GM06990 (cell line): Measurements from ENCODE around the gene AMOTL2.

ENCODE experiments used
- DNase-seq: peaks from one replicate; pipeline ENCODE4 v3.0.0-alpha.2; 2011; ENCODE audit not compliant: insufficient read length; ENCODE audit errors: extremely low read depth
- H3K27me3 ChIP-seq: replicated peaks from 2 replicates; pipeline ENCODE4 v1.6.0; 2011; ENCODE audit warnings: low read length; ENCODE audit not compliant: control insufficient read depth, insufficient read depth
- H3K36me3 ChIP-seq: 2 replicates; pipeline ENCODE4 v1.5.1; 2011; ENCODE audit warnings: low read length; ENCODE audit not compliant: control insufficient read depth, insufficient read depth
- H3K4me3 ChIP-seq: replicated peaks from 2 replicates; pipeline ENCODE4 v1.5.1; 2011; ENCODE audit warnings: low read depth, mild to moderate bottlenecking, control low read depth, low read length
- TF ChIP-seq, protein P1 (sequence below): IDR thresholded peaks from 2 replicates; pipeline ENCODE4 v1.5.1; 2011; ENCODE audit warnings: low read length, control low read depth, mild to moderate bottlenecking, inconsistent platforms; ENCODE audit not compliant: insufficient read depth, poor library complexity, severe bottlenecking

The AMOTL2 gene

GRCh38 chr3:134407239-134407625 is 33.0 kb upstream of the AMOTL2 start:
- Histone ChIP-seq H3K36me3 (no peaks in the 10 kb centered on the region), H3K27me3 (no peaks in the 10 kb centered on the region; the same call in none of the 2 replicates), H3K4me3 (no peak overlapping the region)
- no peak for DNase-seq
- TF ChIP-seq, protein P1, sequence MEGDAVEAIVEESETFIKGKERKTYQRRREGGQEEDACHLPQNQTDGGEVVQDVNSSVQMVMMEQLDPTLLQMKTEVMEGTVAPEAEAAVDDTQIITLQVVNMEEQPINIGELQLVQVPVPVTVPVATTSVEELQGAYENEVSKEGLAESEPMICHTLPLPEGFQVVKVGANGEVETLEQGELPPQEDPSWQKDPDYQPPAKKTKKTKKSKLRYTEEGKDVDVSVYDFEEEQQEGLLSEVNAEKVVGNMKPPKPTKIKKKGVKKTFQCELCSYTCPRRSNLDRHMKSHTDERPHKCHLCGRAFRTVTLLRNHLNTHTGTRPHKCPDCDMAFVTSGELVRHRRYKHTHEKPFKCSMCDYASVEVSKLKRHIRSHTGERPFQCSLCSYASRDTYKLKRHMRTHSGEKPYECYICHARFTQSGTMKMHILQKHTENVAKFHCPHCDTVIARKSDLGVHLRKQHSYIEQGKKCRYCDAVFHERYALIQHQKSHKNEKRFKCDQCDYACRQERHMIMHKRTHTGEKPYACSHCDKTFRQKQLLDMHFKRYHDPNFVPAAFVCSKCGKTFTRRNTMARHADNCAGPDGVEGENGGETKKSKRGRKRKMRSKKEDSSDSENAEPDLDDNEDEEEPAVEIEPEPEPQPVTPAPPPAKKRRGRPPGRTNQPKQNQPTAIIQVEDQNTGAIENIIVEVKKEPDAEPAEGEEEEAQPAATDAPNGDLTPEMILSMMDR, result no peak

DNA sequence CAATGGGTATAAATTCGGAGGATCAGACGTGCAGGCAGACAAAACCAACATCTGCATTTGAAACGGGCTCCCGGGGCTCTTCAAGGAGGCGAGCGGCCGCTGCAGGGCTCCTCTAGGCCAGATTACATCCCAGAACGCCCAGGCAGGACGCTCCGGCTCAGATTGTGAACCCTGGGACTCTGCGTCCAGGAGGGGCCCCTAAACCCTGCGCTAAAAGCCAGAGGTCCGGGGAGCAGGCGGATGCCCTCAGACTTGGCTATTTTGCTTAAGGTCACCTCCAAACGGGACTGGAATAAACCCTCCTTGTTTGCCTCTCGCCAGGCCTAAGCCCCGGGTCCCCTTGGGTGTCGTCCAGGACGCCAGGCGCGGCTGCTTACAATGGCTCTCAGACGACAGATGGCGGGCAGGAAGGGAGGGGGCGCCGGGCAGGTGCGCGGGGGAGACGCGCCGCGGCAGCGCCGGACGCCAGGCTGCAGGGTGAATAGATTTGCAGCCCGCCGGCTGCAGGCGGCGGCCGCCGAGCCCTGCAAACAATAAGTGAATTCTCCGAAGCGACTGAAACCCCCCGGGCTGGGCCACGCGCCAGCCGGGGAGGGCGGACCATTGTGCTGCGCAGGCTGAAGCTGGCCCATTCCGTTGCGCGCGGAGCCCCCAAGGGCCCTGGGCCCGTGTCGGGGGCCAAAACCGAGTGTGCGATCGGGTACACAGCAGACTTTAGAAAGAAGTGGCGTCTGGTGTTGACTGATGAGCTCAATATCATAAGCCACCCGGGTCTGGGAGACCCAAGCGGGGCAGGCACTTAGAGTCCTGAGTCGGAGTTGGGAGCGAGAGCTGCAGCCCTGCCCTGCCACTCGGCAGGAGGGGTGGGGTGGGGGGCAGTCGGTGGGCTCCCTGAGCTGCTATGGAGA is 32.3 kb upstream of the AMOTL2 start:
- TF ChIP-seq, protein P1, result no peak
- DNase-seq, result no peak
- Histone ChIP-seq H3K4me3 (no peak overlapping the region), H3K27me3 (no peaks in the 10 kb centered on the region; the same call in none of the 2 replicates), H3K36me3 (no peaks in the 10 kb centered on the region)

DNA sequence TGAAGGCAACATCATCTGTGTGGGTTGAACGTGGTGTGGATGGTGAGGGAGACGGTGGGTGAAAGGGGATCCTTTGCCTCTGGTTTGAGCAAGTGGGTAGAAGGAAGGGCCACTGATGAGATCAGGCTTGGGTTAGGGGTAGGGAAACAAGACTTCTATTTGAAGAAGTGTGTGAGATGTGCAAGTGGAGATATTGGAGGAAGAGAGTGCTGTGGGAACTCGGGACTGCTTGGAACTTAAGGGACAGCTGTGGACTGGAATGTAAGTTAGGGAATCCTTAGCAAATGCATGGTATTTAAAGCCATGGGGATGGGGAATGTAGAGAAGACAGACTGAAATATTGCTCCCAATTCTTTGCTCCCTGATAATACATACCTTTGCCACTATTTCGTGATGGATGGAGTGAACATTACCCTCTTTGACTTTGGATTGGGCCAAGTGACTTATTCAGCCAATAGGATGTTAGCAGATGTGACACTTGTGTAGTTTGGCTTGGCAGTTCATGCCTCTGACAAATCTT is 30.2 kb upstream of the AMOTL2 start:
- no peak for DNase-seq
- TF ChIP-seq, protein P1, result no peak
- H3K36me3 ChIP-seq, result no peaks in the 10 kb centered on the region
- H3K27me3 ChIP-seq, result no peaks in the 10 kb centered on the region; the same call in none of the 2 replicates
- H3K4me3 ChIP-seq, result no peak overlapping the region

- peaks cover 2% of the 10 kb centered on the region for H3K27me3 ChIP-seq
- no peak for DNase-seq
- no peak overlapping the region for H3K4me3 ChIP-seq
- H3K36me3 ChIP-seq, result no peaks in the 10 kb centered on the region
- TF ChIP-seq, protein P1, result no peak
Observed at GRCh38 chr3:134397755-134398154, 23.5 kb upstream of the AMOTL2 start.

DNA sequence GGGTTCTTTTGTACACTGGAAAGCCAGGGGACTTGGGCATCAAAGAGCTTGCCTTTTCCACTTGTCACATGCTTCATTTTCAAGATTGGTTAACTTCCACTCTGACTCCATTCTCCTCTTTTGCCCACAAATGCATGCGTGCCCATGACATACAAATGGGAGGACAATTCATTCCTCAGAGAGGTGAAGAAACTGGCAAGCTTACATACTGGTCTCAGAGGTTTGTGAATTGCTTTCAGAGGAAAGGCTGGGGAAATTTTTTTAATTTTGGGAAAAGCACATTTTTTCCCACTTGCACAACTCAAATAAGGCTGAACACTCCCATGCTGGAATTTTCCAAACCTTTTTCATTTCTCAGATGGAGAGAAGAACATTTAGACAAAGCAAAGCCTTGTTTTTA is 20.9 kb upstream of the AMOTL2 start:
- Histone ChIP-seq H3K27me3 (peaks cover 2% of the 10 kb centered on the region; the same call in 1 of the 2 replicates), H3K36me3 (no peaks in the 10 kb centered on the region), H3K4me3 (no peak overlapping the region)
- TF ChIP-seq, protein P1, result no peak
- DNase-seq, result no peak
